ENCODE data around the gene GPRC5C.

DNA sequence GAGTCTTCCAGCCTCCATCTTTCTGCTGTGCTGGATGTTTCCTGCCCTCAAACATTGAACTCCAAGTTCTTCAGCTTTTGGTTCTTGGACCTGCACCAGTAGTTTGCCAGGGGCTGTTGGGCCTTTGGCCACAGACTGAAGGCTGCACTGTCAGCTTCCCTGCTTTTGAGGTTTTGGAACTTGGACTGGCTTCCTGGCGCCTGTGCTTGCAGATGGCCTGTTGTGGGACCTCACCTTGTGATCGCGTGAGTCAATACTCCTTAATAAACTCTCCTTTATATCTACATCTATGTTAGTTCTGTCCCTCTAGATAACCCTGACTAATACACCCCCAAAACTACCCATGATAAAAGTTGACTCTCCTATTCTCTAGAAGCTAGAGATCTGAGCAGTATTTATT, 26.9 kb downstream of the GPRC5C start:
- TF ChIP-seq, protein P1, sequence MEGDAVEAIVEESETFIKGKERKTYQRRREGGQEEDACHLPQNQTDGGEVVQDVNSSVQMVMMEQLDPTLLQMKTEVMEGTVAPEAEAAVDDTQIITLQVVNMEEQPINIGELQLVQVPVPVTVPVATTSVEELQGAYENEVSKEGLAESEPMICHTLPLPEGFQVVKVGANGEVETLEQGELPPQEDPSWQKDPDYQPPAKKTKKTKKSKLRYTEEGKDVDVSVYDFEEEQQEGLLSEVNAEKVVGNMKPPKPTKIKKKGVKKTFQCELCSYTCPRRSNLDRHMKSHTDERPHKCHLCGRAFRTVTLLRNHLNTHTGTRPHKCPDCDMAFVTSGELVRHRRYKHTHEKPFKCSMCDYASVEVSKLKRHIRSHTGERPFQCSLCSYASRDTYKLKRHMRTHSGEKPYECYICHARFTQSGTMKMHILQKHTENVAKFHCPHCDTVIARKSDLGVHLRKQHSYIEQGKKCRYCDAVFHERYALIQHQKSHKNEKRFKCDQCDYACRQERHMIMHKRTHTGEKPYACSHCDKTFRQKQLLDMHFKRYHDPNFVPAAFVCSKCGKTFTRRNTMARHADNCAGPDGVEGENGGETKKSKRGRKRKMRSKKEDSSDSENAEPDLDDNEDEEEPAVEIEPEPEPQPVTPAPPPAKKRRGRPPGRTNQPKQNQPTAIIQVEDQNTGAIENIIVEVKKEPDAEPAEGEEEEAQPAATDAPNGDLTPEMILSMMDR (IDR thresholded peaks at IDR 0.05) = no peak
- TF ChIP-seq POLR2A (IDR thresholded peaks at IDR 0.05) = no peak
